GM12878 (cell line): ENCODE results near the gene SLC17A2. TPM values are rescaled to one million over a fixed set of nuclear protein-coding genes. Genes with fewer than 3 reads are reported as not detected.

ENCODE experiments used
- ATAC-seq: fragments of 200-7000 bp; cut with Tn5 transposase; 3 replicates; pipeline ENCODE4 v1.9.1; 2020; ENCODE audit warnings: mild to moderate bottlenecking, moderate library complexity
- BruUV-seq: library from RNA; stranded (reverse); fragments of 400-500 nt; replicated peaks from 2 replicates; lab custom pipeline; 2021; lab: Mats Ljungman, UMichigan
- CTCF ChIA-PET: fragments of 300-600 bp; sonication (Branson Sonifier 250); formaldehyde crosslinking; extraction: SDS; loops from one replicate; lab custom pipeline; 2021; ENCODE audit warnings: inconsistent platforms; lab: Yijun Ruan, JAX
- POLR2A ChIA-PET: fragments of 350-600 bp; formaldehyde crosslinking; extraction: SDS; loops from one replicate; lab custom pipeline; 2021; ENCODE audit warnings: inconsistent platforms; lab: Charles Lee
- RAD21 ChIA-PET: fragments of 300-600 bp; sonication (Branson Sonifier 250); formaldehyde crosslinking; loops from one replicate; lab custom pipeline; 2023; ENCODE audit warnings: antibody characterized with exemption; ENCODE audit not compliant: unreplicated experiment; lab: Charles Lee
- SMC1A ChIA-PET: fragments of 300-600 bp; sonication (Branson Sonifier 250); formaldehyde crosslinking; loops from one replicate; lab custom pipeline; 2023; ENCODE audit not compliant: unreplicated experiment, uncharacterized antibody; lab: Charles Lee
- DNase-seq: peaks from one replicate; pipeline ENCODE4 v3.0.0-alpha.2; 2011; ENCODE audit warnings: low read depth, low spot score
- FAIRE-seq: peaks from 3 replicates; lab custom pipeline; 2011; peaks lifted over from hg19 to GRCh38; lab: Jason Lieb, UNC
- H2AFZ ChIP-seq: 2 replicates; pipeline ENCODE4 v1.6.0; 2011; ENCODE audit warnings: low read depth, low read length, control low read depth; ENCODE audit not compliant: control insufficient read depth
- H3K27ac ChIP-seq: 2 replicates; pipeline ENCODE4 v1.5.1; 2011; ENCODE audit warnings: control low read depth; ENCODE audit not compliant: control insufficient read depth, insufficient read depth
- H3K27me3 ChIP-seq, 2 experiments: replicated peaks in 1 of 2; 2 replicates each; pipeline versions ENCODE4 v1.6.0 to v1.6.1; 2011; ENCODE audit warnings: low read length in 1 of 2; ENCODE audit not compliant: control insufficient read depth in 2 of 2, insufficient read depth in 2 of 2
- H3K36me3 ChIP-seq, 2 experiments: 2 replicates each; pipeline ENCODE4 v1.5.1; 2011; ENCODE audit warnings: low read length in 1 of 2; ENCODE audit not compliant: control insufficient read depth in 2 of 2, insufficient read depth in 2 of 2
- H3K4me1 ChIP-seq: 2 replicates; pipeline ENCODE4 v1.6.1; 2011; ENCODE audit warnings: mild to moderate bottlenecking, low read length, moderate library complexity, mixed read lengths; ENCODE audit not compliant: control insufficient read depth, insufficient read depth
- H3K4me2 ChIP-seq: 2 replicates; pipeline ENCODE4 v1.6.0; 2011; ENCODE audit warnings: control low read depth; ENCODE audit not compliant: control insufficient read depth, insufficient read depth
- H3K4me3 ChIP-seq: fragments of 200-600 bp; sonication (generic); 2 replicates; pipeline ENCODE4 v1.5.1; 2016
- H3K79me2 ChIP-seq: 2 replicates; pipeline ENCODE4 v1.6.0; 2011; ENCODE audit warnings: low read length; ENCODE audit not compliant: control insufficient read depth, insufficient read depth
- H3K9ac ChIP-seq: 2 replicates; pipeline ENCODE4 v1.8.0; 2011; ENCODE audit warnings: low read length, control low read depth, mixed read lengths; ENCODE audit not compliant: control insufficient read depth, insufficient read depth
- H3K9me3 ChIP-seq: replicated peaks from 3 replicates; pipeline ENCODE4 v1.5.1; 2011; ENCODE audit warnings: mild to moderate bottlenecking, low read length; ENCODE audit not compliant: control insufficient read depth, insufficient read depth
- H4K20me1 ChIP-seq: 2 replicates; pipeline ENCODE4 v1.6.0; 2011; ENCODE audit not compliant: control insufficient read depth, insufficient read depth
- ATF2 ChIP-seq: IDR thresholded peaks from 2 replicates; pipeline ENCODE4 v1.6.1; 2012; ENCODE audit warnings: low read length, inconsistent platforms
- CBFB ChIP-seq: IDR thresholded peaks from 2 replicates; pipeline ENCODE4 v1.6.1; 2016; ENCODE audit warnings: antibody characterized with exemption, low read depth
- IKZF2 ChIP-seq, 2 experiments: fragments of 450-650 bp; IDR thresholded peaks; 2 replicates each; pipeline ENCODE4 v1.6.1; 2017; ENCODE audit warnings: mild to moderate bottlenecking in 2 of 2, moderate library complexity in 2 of 2
- IRF4 ChIP-seq: IDR thresholded peaks from 2 replicates; pipeline ENCODE4 v1.6.1; 2011; ENCODE audit warnings: low read depth, low read length
- KLF5 ChIP-seq: fragments of 450-650 bp; IDR thresholded peaks from 2 replicates; pipeline ENCODE4 v1.6.1; 2014; ENCODE audit warnings: mild to moderate bottlenecking; ENCODE audit not compliant: partially characterized antibody
- MEF2A ChIP-seq: IDR thresholded peaks from 2 replicates; pipeline ENCODE4 v1.6.1; 2011; ENCODE audit warnings: low read depth, mild to moderate bottlenecking, low read length, moderate library complexity; ENCODE audit not compliant: insufficient read depth
- RFX5 ChIP-seq: IDR thresholded peaks from 2 replicates; pipeline ENCODE4 v1.6.1; 2011; ENCODE audit warnings: low read depth, low read length, improper control_type of control experiment
- SMAD5 ChIP-seq: IDR thresholded peaks from 2 replicates; pipeline ENCODE4 v1.6.1; 2016; ENCODE audit warnings: antibody characterized with exemption, low read depth
- SPI1 ChIP-seq: IDR thresholded peaks from 2 replicates; pipeline ENCODE4 v1.6.1; 2011; ENCODE audit warnings: low read depth, mild to moderate bottlenecking, low read length, moderate library complexity, borderline replicate concordance; ENCODE audit not compliant: insufficient read depth
- WGBS: methylation state at CpG from one replicate; pipeline ENCODE4 v1.1.6; 2016; ENCODE audit warnings: low lambda C conversion rate; ENCODE audit not compliant: insufficient replicate concordance, insufficient coverage; ENCODE audit errors: missing lambda C conversion rate; 5-methylcytosine and 5-hydroxymethylcytosine counted together
- in situ Hi-C: fragments of 300-500 bp; cut with MboI; formaldehyde crosslinking; loops from 9 replicates; pipeline ENCODE4 v1.14.3; 2018; ENCODE audit warnings: mixed read lengths
- intact Hi-C: fragments of 100-400 bp; cut with micrococcal nuclease; formaldehyde crosslinking; loops from one replicate; pipeline ENCODE4 v1.14.2; 2022; ENCODE audit not compliant: unreplicated experiment
- polyA plus RNA-seq, 11 experiments: library from polyadenylated mRNA; depleted of rRNA in 4 of 11; unstranded in 6 of 11; stranded (reverse) in 5 of 11; fragments of >200 nt; fragmentation: Nextera tagmentation in 4 of 11; fragmentation: Illumina TruSeq in 1 of 11; extraction: Ambion mirVana in 4 of 11; extraction: Trizol in 1 of 11; gene quantifications; 1 replicate in 1 of 11; 2 replicates in 10 of 11; pipeline versions ENCODE4 v1.2.1 to v1.2.3, GENCODE V29; 2011 to 2016; ENCODE audit warnings: inconsistent platforms in 2 of 11, missing spikeins in 2 of 11, low read depth in 1 of 11
- total RNA-seq, 4 experiments: library from RNA; depleted of rRNA in 3 of 4; stranded (reverse); fragments of >200 nt in 3 of 4; fragmentation: Illumina TruSeq in 1 of 4; extraction: Trizol in 1 of 4; gene quantifications; 2 replicates each; pipeline versions ENCODE4 v1.2.1 to v1.2.3, GENCODE V29; 2013 to 2021

SLC17A2 gene
- total and polyA plus RNA-seq, 10 of the 15 experiments (the other 5 are each of a cell fraction or from before 2014, with no cell fraction given) = not detected

GRCh38 chr6:25893778-25894177, 36.7 kb downstream of the SLC17A2 start:
- DNase-seq (no peak), FAIRE-seq (no peak), ATAC-seq (no peak)
- intact Hi-C loops (no loop called here), in situ Hi-C loops (no loop called here)
- Histone ChIP-seq H3K27me3 (peaks cover 0 to 3% of the 10 kb centered on the region in 2 experiments; a peak in 1 of 4 replicates), H4K20me1 (no peaks in the 10 kb centered on the region), H3K4me2 (no peak overlapping the region), H2AFZ (no peak overlapping the region), H3K9me3 (no peaks in the 10 kb centered on the region), H3K9ac (no peak overlapping the region), H3K36me3 (no peaks in the 10 kb centered on the region), H3K4me3 (no peak overlapping the region), H3K4me1 (no peaks in the 10 kb centered on the region), H3K27ac (no peak overlapping the region), H3K79me2 (no peaks in the 10 kb centered on the region)
- no TSS peak for BruUV-seq
- CTCF ChIA-PET = interaction anchor here (0.8 to 1.0 kb wide), 2 partner anchors 73 to 175 kb away, joined by 4 to 5 read pairs; no protein-coding TSS in a partner anchor
- TF ChIP-seq IRF4 (no peak), CBFB (no peak), MEF2A (no peak), IKZF2 (IDR thresholded peaks at IDR 0.05) (no peak), KLF5 (no peak), ATF2 (no peak), RFX5 (no peak), SMAD5 (no peak), SPI1 (no peak)
- RAD21 ChIA-PET = no interaction called here
- SMC1A ChIA-PET = interaction anchor here (1.0 kb wide), 1 partner anchor 51 kb away, joined by 3 read pairs; no protein-coding TSS in a partner anchor
- POLR2A ChIA-PET = no interaction called here
- WGBS = 69% methylated on average over 6 of the region's 6 CpGs
